ENCODE results near the gene TTC23L.

DNA sequence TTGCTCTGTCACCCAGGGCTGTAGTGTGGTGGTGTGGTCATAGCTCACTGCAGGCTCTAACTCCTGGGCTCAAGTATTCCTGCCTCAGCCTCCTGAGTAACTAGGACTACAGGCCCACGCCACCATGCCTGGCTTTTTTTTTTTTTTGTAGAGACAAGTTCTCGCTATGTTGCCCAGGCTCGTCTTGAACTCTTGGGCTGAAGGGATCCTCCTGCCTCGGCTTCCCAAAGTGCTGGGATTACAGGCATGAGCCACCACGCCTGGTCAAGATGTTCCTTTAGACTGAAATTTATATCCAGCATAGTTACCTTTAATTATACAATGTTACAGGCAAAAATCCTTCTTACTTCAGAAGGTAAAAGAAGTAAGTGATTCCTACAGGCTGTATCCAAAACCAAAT is 88.8 kb downstream of the TTC23L start:
- TF ChIP-seq, protein P1, sequence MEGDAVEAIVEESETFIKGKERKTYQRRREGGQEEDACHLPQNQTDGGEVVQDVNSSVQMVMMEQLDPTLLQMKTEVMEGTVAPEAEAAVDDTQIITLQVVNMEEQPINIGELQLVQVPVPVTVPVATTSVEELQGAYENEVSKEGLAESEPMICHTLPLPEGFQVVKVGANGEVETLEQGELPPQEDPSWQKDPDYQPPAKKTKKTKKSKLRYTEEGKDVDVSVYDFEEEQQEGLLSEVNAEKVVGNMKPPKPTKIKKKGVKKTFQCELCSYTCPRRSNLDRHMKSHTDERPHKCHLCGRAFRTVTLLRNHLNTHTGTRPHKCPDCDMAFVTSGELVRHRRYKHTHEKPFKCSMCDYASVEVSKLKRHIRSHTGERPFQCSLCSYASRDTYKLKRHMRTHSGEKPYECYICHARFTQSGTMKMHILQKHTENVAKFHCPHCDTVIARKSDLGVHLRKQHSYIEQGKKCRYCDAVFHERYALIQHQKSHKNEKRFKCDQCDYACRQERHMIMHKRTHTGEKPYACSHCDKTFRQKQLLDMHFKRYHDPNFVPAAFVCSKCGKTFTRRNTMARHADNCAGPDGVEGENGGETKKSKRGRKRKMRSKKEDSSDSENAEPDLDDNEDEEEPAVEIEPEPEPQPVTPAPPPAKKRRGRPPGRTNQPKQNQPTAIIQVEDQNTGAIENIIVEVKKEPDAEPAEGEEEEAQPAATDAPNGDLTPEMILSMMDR (IDR thresholded peaks at IDR 0.05; ENCODE audit: poor library complexity) = no peak
- TF ChIP-seq EZH2 (IDR thresholded peaks at IDR 0.05; ENCODE audit: borderline replicate concordance) (no peak), EZH2phosphoT487 (IDR thresholded peaks at IDR 0.05; ENCODE audit: low read depth, severe bottlenecking, unreplicated experiment) (no peak)
